GM13976 (cell line): ENCODE data around the gene ANTXR2.
"Not testable (repeated sequence)": the region's sequence is repeated elsewhere in the genome, so short reads cannot be mapped to it uniquely, and the experiment has no call there.

ENCODE experiments used
- DNase-seq: peaks from one replicate; pipeline ENCODE4 v3.0.0; 2012; ENCODE audit warnings: low spot score
- CTCF ChIP-seq: IDR thresholded peaks from 2 replicates; pipeline ENCODE4 v1.5.1; 2012; ENCODE audit warnings: borderline replicate concordance, mild to moderate bottlenecking; ENCODE audit not compliant: insufficient read depth; ENCODE audit errors: extremely low read depth, missing control alignments, control extremely low read depth
- in situ Hi-C: fragments of 300-500 bp; cut with MboI; formaldehyde crosslinking; loops from one replicate; pipeline ENCODE4 v1.12.0; 2022; ENCODE audit warnings: low sequenced_read_pairs, mixed read lengths, inconsistent platforms; ENCODE audit not compliant: unreplicated experiment

The ANTXR2 gene

GRCh38 chr4:80072744-80073472 lies at the start of gene ANTXR2:
Gene ANTXR2, minus strand, starts transcription at chr4:80073229. Its CDS starts 669 bp downstream, at chr4:80072560.
- DNase-seq = peak; percentile 71
- TF ChIP-seq CTCF = no peak
- in situ Hi-C loops = no loop called here

- in situ Hi-C loops = not testable (repeated sequence)
These were observed 48.8 kb upstream of the ANTXR2 start for GRCh38 chr4:80121815-80122214.

GRCh38 chr4:80119620-80120019 lies 46.6 kb upstream of the ANTXR2 start:
- DNase-seq, in situ Hi-C loops: not testable (repeated sequence)

More at GRCh38 chr4:80121815-80122214, 48.8 kb upstream of the ANTXR2 start:
- not testable (repeated sequence) for DNase-seq

- DNase-seq = no peak
- TF ChIP-seq CTCF = no peak
- in situ Hi-C loops = no loop called here
These were observed 43.5 kb upstream of the ANTXR2 start for GRCh38 chr4:80116516-80116915.

GRCh38 chr4:80115368-80116181 lies 42.5 kb upstream of the ANTXR2 start:
- TF ChIP-seq CTCF = no peak
- in situ Hi-C loops = no loop called here
- no peak for DNase-seq

- no peak for DNase-seq
- in situ Hi-C loops = no loop called here
- TF ChIP-seq CTCF = no peak
These were observed 41.8 kb upstream of the ANTXR2 start for GRCh38 chr4:80114732-80115265.

GRCh38 chr4:80113615-80114014 lies 40.6 kb upstream of the ANTXR2 start:
- in situ Hi-C loops = no loop called here
- TF ChIP-seq CTCF = no peak
- DNase-seq = no peak
